GM10248 (cell line): Measurements from ENCODE around the gene STX10.

ENCODE experiments used
- CTCF ChIA-PET: fragments of 300-600 bp; sonication (Branson Sonifier 250); formaldehyde crosslinking; extraction: SDS; loops from one replicate; lab custom pipeline; 2021; ENCODE audit warnings: antibody characterized with exemption; lab: Yijun Ruan, JAX
- POLR2A ChIA-PET: fragments of 350-650 bp; sonication (Branson Sonifier 250); formaldehyde crosslinking; extraction: SDS; loops from one replicate; lab custom pipeline; 2020; ENCODE audit warnings: antibody characterized with exemption; lab: Yijun Ruan, JAX
- DNase-seq: peaks from one replicate; pipeline ENCODE4 v3.0.0; 2012; ENCODE audit errors: extremely low spot score
- TF ChIP-seq, protein P1 (sequence below): IDR thresholded peaks from 2 replicates; pipeline ENCODE4 v1.5.1; 2012; ENCODE audit warnings: mild to moderate bottlenecking, low read depth; ENCODE audit errors: extremely low read depth, missing control alignments, control extremely low read depth

Gene STX10

GRCh38 chr19:13095934-13096927 lies 53.9 kb downstream of the STX10 start:
- ChIA-PET POLR2A (no interaction called here), CTCF (interaction anchor here (1.5 to 8.9 kb wide), 7 partner anchors 9 to 248 kb away, joined by 3 to 183 read pairs (median 26); partner anchors contain the start of gene DAND5)
- no peak for DNase-seq
- TF ChIP-seq, protein P1, sequence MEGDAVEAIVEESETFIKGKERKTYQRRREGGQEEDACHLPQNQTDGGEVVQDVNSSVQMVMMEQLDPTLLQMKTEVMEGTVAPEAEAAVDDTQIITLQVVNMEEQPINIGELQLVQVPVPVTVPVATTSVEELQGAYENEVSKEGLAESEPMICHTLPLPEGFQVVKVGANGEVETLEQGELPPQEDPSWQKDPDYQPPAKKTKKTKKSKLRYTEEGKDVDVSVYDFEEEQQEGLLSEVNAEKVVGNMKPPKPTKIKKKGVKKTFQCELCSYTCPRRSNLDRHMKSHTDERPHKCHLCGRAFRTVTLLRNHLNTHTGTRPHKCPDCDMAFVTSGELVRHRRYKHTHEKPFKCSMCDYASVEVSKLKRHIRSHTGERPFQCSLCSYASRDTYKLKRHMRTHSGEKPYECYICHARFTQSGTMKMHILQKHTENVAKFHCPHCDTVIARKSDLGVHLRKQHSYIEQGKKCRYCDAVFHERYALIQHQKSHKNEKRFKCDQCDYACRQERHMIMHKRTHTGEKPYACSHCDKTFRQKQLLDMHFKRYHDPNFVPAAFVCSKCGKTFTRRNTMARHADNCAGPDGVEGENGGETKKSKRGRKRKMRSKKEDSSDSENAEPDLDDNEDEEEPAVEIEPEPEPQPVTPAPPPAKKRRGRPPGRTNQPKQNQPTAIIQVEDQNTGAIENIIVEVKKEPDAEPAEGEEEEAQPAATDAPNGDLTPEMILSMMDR = no peak

GRCh38 chr19:13095393-13095784 lies 54.8 kb downstream of the STX10 start:
- TF ChIP-seq, protein P1 = no peak
- ChIA-PET POLR2A (no interaction called here), CTCF (interaction anchor here (1.0 to 8.9 kb wide), 15 partner anchors 10 to 248 kb away, joined by 3 to 183 read pairs (median 15); partner anchors contain the start of gene DAND5)
- DNase-seq = peak; percentile 64

DNA sequence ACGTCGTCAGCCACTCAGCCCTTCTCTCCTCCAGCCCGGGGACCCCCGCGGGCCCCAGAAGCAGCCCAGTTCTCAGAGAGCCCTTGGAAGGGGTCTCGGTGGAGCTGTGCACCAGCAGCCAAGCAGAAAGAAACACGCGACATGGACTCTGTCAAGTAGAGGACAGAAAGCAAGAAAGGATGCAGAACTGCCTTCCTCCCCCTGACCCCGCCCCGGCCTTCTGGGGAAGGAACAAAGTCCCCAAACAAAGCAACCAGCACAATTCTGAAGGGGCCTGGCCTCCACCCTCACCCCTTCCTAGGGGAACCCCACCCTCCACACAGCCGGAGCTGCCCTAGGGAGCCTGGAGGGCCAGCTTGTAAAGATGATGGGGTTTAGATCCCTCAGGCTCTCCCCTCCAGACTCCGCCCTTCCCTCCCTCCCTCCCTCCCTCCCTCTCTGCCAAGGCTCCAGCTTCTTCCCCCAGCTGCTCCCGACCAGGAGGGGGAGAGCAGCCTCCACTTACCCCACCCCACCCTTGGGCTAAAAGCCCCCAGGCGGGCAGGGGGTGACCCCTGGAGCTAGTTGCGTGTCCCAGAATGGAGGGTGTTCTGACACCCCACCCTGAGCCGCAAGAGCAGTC lies 55.3 kb downstream of the STX10 start:
- TF ChIP-seq, protein P1 = no peak
- peak; percentile 67 for DNase-seq
- ChIA-PET POLR2A (interaction anchor here (1.6 kb wide), 1 partner anchor 155 kb away, joined by 3 read pairs; no protein-coding TSS in a partner anchor), CTCF (interaction anchor here (0.9 to 8.9 kb wide), 32 partner anchors 10 to 328 kb away, joined by 3 to 183 read pairs (median 5); partner anchors contain the start of gene DAND5)

DNA sequence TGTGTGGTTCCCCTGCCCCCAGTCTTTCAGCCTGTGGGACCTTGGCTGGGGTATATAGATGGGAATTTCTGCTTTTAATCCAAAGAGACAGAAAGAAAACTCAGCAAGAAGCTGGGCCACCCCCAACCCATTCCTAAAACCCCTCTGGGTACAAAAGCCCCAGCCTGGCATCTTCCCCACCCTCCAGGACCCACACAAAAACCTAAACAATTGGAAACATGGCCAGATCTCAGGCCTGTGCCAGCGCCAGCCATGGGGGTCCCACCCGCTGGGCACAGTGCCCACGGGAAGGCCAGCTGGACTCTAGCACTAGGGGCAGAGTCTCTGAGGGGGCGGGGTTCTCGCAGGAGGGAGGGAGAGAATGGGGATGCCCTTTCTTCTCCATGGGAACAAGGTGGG lies 56.1 kb downstream of the STX10 start:
- TF ChIP-seq, protein P1 = no peak
- POLR2A ChIA-PET = interaction anchor here (1.6 kb wide), 1 partner anchor 155 kb away, joined by 3 read pairs; no protein-coding TSS in a partner anchor
- CTCF ChIA-PET = interaction anchor here (0.7 to 8.9 kb wide), 43 partner anchors 10 to 327 kb away, joined by 3 to 183 read pairs (median 5); partner anchors contain the start of gene DAND5

More for the DNA sequence above, 56.1 kb downstream of the STX10 start:
- no peak for DNase-seq
